Inflammatory macrophage treated with lipopolysaccharide for 4 hours (primary cell): ENCODE data around the gene THAP10.
A peak's percentile ranks its signal among the peaks of the same experiment; 100 is the strongest.

Source experiments
- DNase-seq: peaks from one replicate; pipeline ENCODE4 v3.0.0-alpha.2; 2020

THAP10 gene

DNA sequence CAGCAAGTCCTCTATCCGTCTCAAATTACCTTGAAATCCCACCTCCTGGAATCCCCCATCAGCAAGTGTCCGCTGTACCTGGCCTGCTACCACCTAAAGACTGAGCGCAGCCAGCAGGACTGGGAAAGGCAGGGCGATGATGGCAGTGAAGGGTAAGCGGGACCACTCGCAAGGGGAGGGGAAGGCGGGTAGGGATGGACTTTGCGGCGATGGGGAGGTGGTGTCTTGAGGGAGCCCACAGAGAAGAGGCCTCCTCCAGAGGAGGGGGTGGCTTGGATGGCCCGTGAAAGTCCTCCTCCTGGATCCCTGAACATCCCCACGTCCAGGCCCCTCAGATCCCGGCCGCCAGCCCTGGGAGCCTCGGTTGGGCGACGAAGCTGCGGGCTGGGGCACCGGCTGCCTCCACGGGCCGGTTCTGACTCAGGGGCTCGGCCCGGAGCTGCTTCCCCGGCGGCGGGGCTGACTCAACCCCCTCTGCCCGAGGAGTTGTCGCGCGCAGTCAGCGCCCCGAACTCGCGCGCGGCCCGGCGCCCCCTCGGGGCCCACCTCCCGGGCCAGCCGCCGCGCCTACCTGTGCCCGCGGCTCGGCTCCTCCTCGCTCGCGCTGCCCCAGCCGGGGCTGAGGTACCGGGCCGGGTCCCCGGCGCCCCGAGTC is 38.8 kb downstream of the THAP10 start:
- no peak for DNase-seq

DNA sequence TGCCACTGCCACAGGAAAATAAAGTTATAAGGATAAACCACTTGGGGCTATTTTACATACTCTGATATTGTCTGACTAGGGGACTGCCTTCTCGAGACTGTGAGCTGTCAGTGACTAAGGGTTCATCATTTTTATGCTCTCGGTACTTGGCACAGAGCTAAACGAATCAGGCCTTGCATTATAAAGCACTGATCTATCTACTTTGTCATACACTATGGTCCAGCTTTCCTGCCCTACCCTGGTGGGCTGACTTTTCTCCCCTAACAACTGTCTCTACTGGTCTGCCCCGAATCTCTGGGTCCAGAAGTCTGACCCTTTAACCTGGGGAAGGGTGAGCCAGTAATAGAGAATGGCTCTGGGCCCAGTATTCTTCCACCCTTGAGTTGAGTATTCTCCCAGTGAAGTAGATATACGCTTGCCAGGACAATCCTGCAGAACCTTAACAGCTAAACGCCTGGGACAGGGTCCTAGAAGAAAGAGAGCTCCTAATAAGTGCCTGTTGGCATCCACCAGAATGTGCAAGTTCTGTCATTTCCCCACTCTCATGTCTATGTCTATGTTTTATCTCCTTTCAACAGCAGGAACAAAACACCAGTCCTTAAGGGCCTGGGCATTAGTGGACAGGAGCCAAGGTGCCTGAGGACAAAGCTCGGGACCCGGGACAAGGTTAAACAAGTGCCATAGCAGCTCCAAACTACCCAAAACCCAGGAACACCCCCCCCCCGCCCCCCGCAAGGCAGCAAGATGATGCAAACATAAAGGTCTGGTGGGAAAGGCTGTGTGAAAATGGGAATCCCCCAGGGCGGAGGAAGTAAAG is 39.5 kb downstream of the THAP10 start:
- DNase-seq: no peak

DNA sequence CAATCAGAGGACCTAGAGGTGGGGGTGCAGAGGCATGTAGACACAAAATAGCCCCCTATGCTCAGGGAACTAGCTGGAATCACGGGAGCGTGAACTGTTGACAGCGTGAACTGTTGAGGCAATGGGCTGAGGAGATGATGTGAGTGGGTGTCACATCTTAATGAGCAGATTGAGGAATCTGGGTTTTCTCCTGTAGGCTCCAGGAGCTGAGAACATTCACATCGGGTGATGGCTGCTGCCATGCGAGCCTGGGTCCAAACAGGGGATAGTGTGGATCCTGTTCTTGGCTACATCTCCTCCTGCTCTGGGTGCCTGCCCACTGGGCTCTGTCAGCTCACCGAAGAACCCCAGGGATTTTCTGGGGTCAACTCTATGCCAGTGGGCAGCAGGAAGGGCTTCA is 40.3 kb downstream of the THAP10 start:
- no peak for DNase-seq

DNA sequence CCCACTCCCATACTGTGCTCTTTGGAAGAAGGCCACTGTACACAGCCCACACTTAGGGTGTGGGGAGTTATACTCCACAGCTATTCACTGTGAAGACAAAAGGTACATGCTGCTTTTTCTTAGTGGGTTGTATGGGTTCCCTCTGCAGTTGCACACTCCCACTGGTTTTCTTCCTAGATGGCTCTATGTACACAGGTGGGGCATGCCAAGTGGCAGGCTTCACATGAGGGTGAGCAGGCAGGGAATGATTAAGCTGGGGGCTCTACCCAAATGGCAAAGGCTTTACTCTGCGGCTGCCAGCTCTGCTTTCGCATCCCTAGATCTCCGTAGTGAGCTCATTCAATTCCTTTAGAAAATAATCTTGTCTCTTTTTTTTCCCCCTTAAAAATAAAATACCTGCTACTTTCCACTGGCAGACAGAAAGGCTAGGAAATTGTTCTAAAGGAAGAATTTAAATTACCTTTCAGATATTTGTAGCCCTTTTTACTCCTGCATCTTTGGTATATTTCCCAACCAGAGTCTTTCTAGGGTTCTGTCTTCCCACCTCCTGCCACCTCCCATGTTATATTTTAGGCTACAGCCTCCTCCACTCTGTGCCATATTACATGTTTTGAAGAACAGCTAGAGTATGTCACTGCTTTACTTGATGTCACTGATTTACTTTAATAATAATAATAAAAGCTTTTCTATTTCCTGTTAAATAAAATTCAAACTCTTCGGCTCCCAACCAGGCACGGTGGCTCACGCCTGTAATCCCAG is 46.5 kb downstream of the THAP10 start:
- DNase-seq: no peak

DNA sequence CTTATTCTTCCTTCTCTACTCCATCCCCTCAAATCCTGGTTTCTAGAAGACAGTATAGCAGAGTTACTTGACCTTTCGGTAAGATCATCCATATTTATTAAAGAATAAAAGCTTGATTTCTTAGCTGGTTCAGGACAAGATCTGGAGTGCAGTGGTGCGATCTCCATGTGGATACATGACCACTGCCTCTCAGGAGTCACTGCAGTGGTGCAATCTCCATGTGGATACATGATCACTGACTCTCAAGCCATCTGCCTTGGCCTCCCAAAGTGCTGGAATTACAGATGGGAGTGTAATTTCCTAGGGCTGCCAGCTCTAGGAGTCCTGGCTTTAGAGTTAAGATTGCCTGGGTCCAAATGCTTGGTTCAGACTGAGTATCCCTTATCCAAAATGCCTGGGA is 54.8 kb downstream of the THAP10 start:
- no peak for DNase-seq

DNA sequence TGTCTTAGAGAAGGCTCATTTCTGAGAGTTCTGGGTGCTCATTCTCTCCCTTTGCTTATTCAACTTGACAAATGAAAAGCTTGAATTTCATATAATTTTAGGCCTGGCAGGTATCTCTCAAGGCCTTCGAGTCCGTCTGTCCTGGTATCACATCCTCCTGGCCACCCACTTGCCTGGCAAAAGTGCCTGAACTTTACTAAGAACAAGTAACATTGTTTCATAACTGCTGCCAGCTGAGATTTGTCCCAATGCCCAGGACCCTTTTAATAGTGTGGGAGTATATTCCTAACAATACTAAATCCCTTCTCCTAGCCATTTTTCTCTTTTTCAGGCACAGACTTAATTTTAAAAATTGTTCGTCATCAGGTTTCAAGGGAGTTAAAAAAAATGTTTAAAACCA is 56.4 kb downstream of the THAP10 start:
- DNase-seq: no peak

DNA sequence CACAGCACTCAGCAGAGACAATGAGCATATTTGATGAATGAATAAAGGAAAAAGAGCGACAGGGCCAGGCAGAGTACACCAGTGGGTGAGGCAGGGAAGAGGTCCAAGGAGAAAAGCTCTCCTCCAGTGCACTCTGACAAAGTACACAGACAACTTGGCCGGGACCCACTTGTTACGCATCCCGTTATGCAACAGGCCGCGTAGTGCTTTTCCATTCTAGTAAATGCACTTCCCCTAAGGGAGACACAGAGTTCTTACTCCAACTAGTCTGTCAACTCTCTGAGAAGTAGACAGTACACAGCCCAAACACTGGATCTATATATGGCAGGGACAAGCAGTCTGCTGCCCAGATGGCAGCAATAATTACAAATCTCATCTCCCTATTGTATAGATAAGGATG is 56.8 kb downstream of the THAP10 start:
- DNase-seq: no peak

DNA sequence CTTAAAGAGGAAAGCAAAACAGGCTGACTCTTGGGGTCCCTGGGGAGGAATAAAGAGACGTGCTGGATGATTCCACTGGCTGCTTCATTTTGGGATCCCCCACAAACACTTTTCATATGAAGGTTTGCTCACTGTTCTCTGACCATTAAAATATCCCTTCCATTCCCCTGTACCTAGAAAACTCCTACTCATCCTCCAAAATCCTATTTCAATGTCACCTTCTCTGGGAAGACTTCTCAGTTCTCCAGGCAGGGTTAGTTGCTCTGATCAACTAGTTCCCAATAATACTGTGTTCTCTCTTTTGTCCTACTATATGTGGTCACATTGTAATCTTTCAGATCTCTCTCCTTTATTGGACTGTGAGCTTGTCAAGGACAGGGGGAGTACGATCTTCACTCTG is 57.2 kb downstream of the THAP10 start:
- no peak for DNase-seq

DNA sequence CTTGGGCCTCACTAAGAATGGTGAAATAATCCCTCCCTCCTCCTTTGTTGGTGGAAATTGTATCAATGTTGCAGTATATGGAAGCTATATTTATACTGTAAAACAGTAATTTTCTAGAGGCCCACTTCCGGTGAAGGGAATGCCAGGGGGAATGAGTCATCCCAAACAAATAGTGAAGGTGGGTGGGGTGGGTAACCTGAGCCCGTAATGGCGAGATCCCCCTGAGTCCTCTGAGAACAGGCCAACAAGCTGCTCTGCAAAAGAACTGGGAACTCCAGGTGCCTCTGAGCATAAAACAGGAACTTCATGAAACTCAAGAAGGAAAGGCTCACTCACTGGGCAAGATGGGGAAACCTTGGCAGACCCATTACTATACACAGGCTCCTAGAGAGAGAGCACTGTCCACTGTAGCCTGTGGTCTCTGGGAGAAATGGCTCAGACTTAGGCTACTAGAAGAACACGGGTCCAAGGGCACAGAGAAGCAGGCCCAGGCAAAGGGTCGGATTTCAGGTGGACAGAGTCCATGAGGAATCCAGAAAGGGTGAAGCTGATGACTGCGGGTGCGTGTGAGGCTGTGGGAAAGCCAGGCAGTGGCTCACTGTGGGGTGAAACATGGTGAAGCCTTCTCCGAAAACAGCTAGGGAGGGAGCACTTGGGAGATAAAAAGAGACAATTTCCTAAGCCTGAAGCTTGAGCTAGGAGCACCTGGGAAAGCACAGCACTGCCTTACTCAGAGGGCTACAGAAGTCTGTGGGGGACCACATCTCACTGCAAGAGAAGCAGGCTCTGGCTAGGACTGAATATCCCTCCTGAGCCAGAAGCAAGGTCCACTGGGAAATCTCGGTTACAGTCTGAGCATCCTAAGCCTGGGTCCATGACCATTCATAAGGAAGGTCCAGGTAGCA is 58.1 kb downstream of the THAP10 start:
- peak; percentile 2 for DNase-seq

DNA sequence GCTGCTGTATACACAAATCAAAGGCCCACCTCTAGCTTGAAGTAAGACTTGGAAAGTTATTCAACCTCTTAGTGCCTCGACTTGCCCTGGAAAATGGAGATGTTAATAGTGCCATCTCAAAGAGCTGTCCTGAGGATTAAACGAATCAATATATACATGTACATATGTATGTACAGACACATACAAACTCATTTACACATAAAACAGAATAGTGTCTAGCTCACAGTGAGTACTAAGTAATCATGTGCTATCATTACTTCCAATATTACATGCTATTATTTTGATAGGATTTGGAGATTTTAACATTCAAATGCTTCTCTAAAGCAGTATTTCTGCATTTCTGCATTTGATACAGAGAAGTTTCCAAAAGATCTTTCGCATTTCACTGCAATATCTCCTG is 58.8 kb downstream of the THAP10 start:
- DNase-seq: no peak

DNA sequence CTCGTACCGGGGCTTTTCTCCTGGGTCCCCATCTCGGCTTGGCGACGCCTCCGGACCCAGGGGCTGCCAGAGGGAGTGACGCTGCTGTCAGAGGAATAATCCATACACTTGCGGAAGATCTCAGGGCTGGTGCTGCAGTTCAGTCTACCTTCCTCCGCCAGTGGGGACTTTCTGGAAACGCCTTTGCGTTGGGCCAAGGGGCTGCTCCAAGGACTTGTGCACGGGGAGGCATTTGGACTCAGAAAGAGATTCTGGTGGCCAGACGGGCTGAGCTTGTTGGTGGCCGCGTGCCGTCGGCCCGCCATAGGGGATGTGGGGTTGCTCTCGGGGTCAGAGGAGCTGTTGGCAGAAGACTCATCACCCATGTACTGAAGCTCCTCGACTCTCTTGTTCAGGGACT is 60.1 kb downstream of the THAP10 start:
- DNase-seq: no peak
